GM20431 (cell line): ENCODE data around the gene MARS1.
"Not testable (repeated sequence)": the region's sequence is repeated elsewhere in the genome, so short reads cannot be mapped to it uniquely, and the experiment has no call there.

ENCODE experiments used
- in situ Hi-C: fragments of 300-500 bp; cut with MseI, MboI; formaldehyde crosslinking; loops from one replicate; pipeline ENCODE4 v1.15.0; 2020; ENCODE audit warnings: low sequenced_read_pairs; ENCODE audit not compliant: unreplicated experiment

Gene MARS1

GRCh38 chr12:57513677-57514076 lies 25.8 kb downstream of the MARS1 start:
- in situ Hi-C loops = not testable (repeated sequence)

GRCh38 chr12:57514246-57514645 lies 26.4 kb downstream of the MARS1 start:
- in situ Hi-C loops = not testable (repeated sequence)

GRCh38 chr12:57514720-57515407 lies 27.0 kb downstream of the MARS1 start:
- in situ Hi-C loops = no loop called here

GRCh38 chr12:57515408-57515933 lies 27.6 kb downstream of the MARS1 start:
- in situ Hi-C loops = no loop called here

- in situ Hi-C loops = no loop called here
These were observed 28.2 kb downstream of the MARS1 start for GRCh38 chr12:57515934-57516541.

GRCh38 chr12:57516617-57517153 lies 28.8 kb downstream of the MARS1 start:
- in situ Hi-C loops = no loop called here

GRCh38 chr12:57517187-57517586 lies 29.3 kb downstream of the MARS1 start:
- in situ Hi-C loops = no loop called here

GRCh38 chr12:57517718-57518117 lies 29.9 kb downstream of the MARS1 start:
- in situ Hi-C loops = not testable (repeated sequence)

GRCh38 chr12:57518176-57518919 lies 30.5 kb downstream of the MARS1 start:
- in situ Hi-C loops = no loop called here

GRCh38 chr12:57518920-57519795 lies 31.3 kb downstream of the MARS1 start:
- in situ Hi-C loops = no loop called here

- in situ Hi-C loops = no loop called here
These were observed 31.9 kb downstream of the MARS1 start for GRCh38 chr12:57519796-57520052.

- in situ Hi-C loops = no loop called here
These were observed 32.4 kb downstream of the MARS1 start, which contains the start of gene DDIT3 for GRCh38 chr12:57520053-57520818. DDIT3 (minus strand) TSS chr12:57520514; CDS start chr12:57517406, 3,108 bp downstream.

- in situ Hi-C loops = no loop called here
These were observed 33.7 kb downstream of the MARS1 start for GRCh38 chr12:57521525-57522010.

GRCh38 chr12:57522011-57522886 lies 34.4 kb downstream of the MARS1 start, which contains the start of gene MBD6:
MBD6 (plus strand) TSS chr12:57522824; CDS start chr12:57524304, 1,480 bp downstream.
- in situ Hi-C loops = no loop called here

GRCh38 chr12:57522887-57523705 lies 35.2 kb downstream of the MARS1 start:
- in situ Hi-C loops = no loop called here

GRCh38 chr12:57523706-57524614 lies 36.1 kb downstream of the MARS1 start:
- in situ Hi-C loops = no loop called here
